Hematopoietic multipotent progenitor cell treated with erythropoietin and hydrocortisone succinate and interleukin-3 and kit ligand, for 4 days (in vitro differentiated cells): ENCODE measurements around the gene COPG2.

Experiments used
- DNase-seq: peaks from one replicate; pipeline ENCODE4 v3.0.0-alpha.2; 2015

COPG2 gene

DNA sequence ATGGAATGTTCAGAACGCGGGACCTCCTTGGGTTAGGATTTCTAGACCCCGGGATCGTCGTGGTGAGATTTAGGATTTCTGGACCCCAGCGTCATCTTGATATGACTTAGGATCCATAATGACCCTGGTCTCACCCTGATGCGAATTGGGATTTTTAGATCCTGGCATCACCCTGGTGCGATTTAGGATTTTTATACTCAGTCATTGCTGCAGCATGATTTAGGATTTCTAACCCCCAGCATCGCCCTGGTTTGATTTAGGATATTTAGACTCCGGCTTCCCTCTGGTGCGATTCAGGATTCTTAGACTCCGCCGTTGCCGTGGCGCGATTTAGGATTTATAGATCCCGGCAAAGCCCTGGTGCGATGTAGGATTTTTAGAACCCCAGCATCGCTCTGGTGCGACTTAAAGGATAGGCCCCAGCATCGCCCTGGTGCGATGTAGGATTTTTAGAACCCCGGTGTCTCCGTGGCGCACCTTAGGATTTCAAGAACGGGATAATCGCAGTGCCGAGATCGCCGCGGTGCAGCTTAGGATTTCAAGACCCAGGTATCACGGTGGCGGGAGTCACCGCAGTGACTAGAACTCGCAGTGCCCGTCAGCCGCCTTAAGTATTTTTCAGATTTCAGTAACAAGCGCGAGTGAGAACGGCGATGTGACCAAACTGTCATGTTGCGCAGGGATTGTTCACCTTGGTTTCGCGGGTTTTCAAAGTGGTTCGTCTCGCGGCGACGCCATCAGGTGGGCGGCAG, 175.8 kb downstream of the COPG2 start:
- no peak for DNase-seq

GRCh38 chr7:130491841-130492522, 176.6 kb downstream of the COPG2 start, which contains the start of gene MEST:
Gene MEST, plus strand, starts transcription at chr7:130492085. Its CDS starts 229 bp downstream, at chr7:130492314.
- DNase-seq: peak; percentile 71

DNA sequence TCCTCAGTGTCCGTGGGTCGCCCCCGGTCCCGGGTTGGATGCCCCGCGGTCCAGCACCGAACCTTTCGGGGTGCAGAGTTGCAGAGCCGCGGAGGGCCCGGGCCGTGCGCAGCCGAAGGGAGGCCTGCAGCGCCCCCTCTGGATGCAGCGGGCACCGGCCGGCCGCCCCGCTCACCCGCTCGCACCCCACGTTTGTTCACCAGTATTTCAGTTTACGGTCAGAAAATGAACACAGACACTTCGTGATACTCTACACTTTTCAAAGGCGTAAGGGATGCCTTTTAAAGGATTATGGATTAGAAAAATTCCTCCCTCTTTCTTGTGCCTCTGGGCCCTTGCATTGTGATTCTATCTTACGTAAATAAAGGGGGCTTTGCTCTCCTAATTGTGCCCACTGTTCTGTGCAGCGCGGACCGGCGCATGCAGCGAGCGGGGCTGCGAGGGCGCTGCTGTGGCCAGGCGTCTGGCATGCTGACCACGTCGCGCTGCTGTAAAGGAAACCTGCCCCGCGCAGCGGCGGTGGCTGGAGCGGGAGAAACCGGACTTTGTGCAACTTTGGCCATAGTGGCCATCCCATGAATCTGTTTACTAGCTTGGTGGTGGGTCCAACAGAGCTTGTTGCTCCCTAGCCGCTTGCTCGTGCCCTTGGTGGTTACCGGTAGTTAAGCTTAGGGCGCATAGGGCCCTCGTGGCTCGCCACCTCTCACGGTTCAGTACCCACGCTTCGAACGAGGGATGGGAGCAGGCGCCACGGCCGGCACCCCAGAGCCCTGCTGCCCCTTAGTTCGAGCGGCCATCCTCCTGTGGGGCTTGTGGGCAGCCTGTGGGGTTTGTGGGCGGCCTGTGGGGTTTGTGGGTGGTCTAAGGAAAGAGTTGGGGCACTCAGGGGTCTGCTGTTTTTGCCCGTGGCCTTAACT, 177.4 kb downstream of the COPG2 start:
- peak; percentile 78 for DNase-seq

GRCh38 chr7:130490311-130490791, 178.2 kb downstream of the COPG2 start:
- peak; percentile 44 for DNase-seq

GRCh38 chr7:130489140-130489983, 179.2 kb downstream of the COPG2 start:
- DNase-seq: peak; percentile 21

GRCh38 chr7:130488392-130489139, 180.0 kb downstream of the COPG2 start:
- no peak for DNase-seq

- DNase-seq: peak; percentile 45
These were observed 181.6 kb downstream of the COPG2 start for GRCh38 chr7:130486954-130487436.

GRCh38 chr7:130486114-130486953, 182.2 kb downstream of the COPG2 start:
- DNase-seq: peak; percentile 93

GRCh38 chr7:130485734-130486113, 182.8 kb downstream of the COPG2 start:
- no peak for DNase-seq

DNA sequence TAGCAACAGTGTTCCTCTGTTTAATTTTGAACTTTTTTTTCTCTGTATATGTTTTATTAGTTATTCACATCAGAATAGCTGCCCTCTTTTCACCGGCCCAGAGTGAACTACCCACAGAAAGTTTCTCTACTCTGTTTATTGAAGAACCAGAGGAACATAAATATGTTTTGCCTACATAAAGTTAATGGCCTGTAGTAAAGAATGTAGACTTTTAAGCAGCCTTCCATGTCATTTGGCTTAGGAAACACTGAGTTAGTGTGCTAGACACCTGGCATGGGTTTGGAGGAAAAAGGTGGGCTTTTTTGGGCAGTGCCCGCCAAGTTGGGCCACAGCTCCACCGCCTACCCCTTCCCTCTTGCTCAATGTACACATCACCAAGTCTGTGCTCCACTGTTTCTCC, 185.5 kb downstream of the COPG2 start:
- no peak for DNase-seq

DNA sequence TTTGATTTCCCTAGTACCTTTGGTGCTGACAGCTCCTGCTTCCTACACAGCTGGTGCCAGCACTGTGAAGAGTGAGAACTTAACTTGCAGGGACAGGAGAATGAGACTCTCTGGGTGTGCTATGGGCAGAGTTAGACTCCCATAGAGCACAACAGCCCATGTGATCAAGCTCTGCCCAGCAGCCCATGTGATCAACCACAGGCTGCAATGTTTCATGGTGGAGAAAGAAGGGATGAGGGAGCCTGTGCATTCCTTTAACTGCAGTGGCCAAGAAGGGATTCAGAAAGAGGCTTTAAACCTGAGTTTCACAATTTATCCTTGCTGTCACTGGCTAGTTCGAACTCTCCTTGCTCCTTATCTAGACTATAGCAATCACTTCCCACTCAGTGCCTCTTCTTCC, 186.7 kb downstream of the COPG2 start:
- DNase-seq: peak; percentile 27

DNA sequence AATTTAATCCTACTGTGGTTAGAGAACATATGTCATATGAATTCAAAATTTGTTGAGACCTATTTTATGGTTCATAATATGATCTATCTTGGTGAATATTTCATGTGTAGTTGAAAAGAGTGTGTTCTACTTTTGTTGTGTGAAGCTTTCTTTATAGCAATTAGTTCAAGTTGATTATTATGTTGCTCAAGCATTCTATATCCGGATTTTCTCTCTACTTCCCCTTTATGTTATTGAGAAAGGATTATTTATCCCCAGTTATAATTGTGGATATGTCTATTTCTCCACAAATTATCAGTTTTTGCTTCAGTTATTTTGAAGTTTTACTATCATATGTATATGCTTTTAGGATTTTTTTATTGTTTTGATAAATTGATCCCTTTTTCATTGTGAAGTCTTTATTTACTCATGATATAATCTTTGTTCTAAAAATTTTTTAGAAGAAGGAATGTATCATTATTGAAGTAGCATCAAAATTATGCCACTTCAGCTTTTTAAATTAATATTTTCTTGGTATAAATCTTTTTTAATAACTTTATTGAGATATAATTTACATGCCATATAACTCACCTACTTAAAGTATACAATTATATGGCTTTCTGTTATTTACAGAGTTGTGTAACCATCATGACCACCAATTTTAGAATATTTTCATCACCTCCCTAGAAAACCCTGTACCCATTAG, 188.7 kb downstream of the COPG2 start:
- peak; percentile 48 for DNase-seq

- no peak for DNase-seq
These were observed 189.6 kb downstream of the COPG2 start for GRCh38 chr7:130478991-130479390.

- DNase-seq: no peak
These were observed 192.0 kb downstream of the COPG2 start for GRCh38 chr7:130476297-130477150.

GRCh38 chr7:130475776-130476175, 192.8 kb downstream of the COPG2 start:
- no peak for DNase-seq

DNA sequence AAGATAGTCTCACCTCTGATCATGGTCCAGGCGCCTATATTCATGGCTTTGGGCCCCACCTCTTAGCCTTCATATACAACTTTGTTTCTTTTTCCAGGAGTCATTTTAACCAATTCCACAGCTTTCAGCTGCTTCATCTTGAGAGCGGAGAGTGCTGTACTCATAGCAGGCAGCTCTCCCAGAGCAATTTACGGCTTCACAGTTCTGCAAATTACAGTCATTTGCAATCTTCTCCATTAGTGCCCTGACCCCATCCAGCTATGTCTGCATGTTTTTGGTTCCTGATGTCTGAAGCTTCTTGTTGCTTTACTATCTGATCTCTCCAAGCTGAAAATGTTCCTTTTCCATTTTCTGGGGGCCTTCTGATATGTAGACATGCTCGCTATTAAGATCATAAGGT, 194.7 kb downstream of the COPG2 start:
- DNase-seq: peak; percentile 41

GRCh38 chr7:130473289-130473688, 195.3 kb downstream of the COPG2 start:
- peak; percentile 80 for DNase-seq

GRCh38 chr7:130471974-130472373, 196.6 kb downstream of the COPG2 start:
- no peak for DNase-seq

DNA sequence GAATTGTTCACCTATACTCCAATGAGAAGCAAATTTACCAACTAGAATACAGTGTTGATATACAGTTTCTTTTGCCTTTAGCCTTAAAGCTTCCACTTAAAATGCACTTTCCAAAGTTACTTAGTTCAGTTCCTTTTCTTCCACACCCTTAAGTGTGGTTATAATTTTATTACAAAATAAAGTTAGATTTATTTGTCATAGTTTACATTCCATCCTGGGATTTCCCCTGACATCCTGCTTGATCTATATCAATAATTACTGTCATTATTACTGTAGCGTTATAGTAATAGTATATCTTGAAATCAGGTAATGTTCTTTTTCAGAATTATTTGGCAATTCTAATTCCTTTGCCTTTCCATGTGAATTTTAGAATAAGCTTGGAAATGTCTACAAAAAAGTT, 199.9 kb downstream of the COPG2 start:
- no peak for DNase-seq
